ENCODE measurements around the gene TSPO2. TPM values are rescaled to one million over a fixed set of nuclear protein-coding genes. Genes with fewer than 3 reads are reported as not detected.

Gene TSPO2
- polyA plus RNA-seq, 3 donors: not detected

DNA sequence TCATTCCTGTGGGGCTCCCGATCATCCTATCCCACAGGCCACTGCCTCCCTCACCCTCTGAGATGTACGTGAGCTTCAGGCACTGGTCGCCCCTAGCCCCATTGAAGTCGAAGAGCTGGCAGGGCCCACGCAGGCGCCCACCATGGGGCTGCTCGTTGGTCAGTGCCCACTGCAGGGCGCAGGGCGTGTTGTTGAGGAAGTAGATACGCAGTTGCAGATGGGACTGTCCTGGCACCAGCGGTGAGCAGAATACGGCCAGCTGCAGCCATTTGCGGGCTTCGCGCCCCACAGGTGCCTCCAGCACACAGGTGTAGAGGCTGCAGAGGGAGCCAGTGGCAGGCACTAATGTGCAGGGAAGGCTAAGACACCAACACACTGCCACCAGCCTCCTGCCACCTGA is 9.4 kb upstream of the TSPO2 start:
- TF ChIP-seq, protein P1, sequence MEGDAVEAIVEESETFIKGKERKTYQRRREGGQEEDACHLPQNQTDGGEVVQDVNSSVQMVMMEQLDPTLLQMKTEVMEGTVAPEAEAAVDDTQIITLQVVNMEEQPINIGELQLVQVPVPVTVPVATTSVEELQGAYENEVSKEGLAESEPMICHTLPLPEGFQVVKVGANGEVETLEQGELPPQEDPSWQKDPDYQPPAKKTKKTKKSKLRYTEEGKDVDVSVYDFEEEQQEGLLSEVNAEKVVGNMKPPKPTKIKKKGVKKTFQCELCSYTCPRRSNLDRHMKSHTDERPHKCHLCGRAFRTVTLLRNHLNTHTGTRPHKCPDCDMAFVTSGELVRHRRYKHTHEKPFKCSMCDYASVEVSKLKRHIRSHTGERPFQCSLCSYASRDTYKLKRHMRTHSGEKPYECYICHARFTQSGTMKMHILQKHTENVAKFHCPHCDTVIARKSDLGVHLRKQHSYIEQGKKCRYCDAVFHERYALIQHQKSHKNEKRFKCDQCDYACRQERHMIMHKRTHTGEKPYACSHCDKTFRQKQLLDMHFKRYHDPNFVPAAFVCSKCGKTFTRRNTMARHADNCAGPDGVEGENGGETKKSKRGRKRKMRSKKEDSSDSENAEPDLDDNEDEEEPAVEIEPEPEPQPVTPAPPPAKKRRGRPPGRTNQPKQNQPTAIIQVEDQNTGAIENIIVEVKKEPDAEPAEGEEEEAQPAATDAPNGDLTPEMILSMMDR (IDR thresholded peaks at IDR 0.05): no peak
- DNase-seq: no peak
- no peaks in the 10 kb centered on the region for H3K9me3 ChIP-seq (replicated peaks in 1 of 2; ENCODE audit: control insufficient read depth in 1 of 2, insufficient read depth in 1 of 2, low read length in 2 of 2)
- H3K4me1 ChIP-seq (ENCODE audit: control insufficient read depth in 1 of 2, insufficient read depth in 2 of 2, low read length in 2 of 2): peaks cover 9 to 12% of the 10 kb centered on the region in 2 donors
- intact Hi-C loops (cut with micrococcal nuclease): no loop called here
- no peak overlapping the region for H3K27ac Mint-ChIP-seq
- WGBS (ENCODE audit: insufficient coverage): 95% methylated on average over 9 of the region's 15 CpGs
- H3K4me3 Mint-ChIP-seq: no peak overlapping the region
- H3K4me1 Mint-ChIP-seq: peaks cover 12% of the 10 kb centered on the region
- H3K79me2 ChIP-seq (ENCODE audit: insufficient read depth, low read length): no peaks in the 10 kb centered on the region
- H3K36me3 Mint-ChIP-seq: no peaks in the 10 kb centered on the region
- peaks cover 3 to 5% (median 3%) of the 10 kb centered on the region in 3 donors for H3K27me3 Mint-ChIP-seq (ENCODE audit: low read depth in 3 of 3)
- H3K9me3 Mint-ChIP-seq: peaks cover 0 to 2% (median 0%) of the 10 kb centered on the region in 7 donors
- H3K27ac ChIP-seq (ENCODE audit: low read depth in 1 of 2, low read length in 2 of 2): no peak overlapping the region
- H4K20me1 ChIP-seq (ENCODE audit: insufficient read depth, low read length): no peaks in the 10 kb centered on the region
- H3K36me3 ChIP-seq (replicated peaks in 1 of 2; ENCODE audit: control insufficient read depth in 1 of 2, insufficient read depth in 2 of 2, low read length in 2 of 2): no peaks in the 10 kb centered on the region
- H3K27me3 ChIP-seq (ENCODE audit: control insufficient read depth in 2 of 2, insufficient read depth in 2 of 2, low read length in 2 of 2): no peaks in the 10 kb centered on the region
- no peak overlapping the region for H3K9ac ChIP-seq (ENCODE audit: insufficient read depth, low read length, poor library complexity, severe bottlenecking)
- H2AFZ ChIP-seq (ENCODE audit: insufficient read depth, low read depth, low read length, poor library complexity, severe bottlenecking): no peak overlapping the region
- H3K4me3 ChIP-seq (replicated peaks in 1 of 3; ENCODE audit: low read depth in 2 of 3, low read length in 3 of 3): no peak overlapping the region
- no peak overlapping the region for H3K4me2 ChIP-seq (replicated peaks; ENCODE audit: extremely low read depth, low read length, poor library complexity, severe bottlenecking)

- no peaks in the 10 kb centered on the region for H3K36me3 ChIP-seq (replicated peaks in 1 of 2; ENCODE audit: control insufficient read depth in 1 of 2, insufficient read depth in 2 of 2, low read length in 2 of 2)
- DNase-seq: no peak
- peaks cover 3 to 6% (median 3%) of the 10 kb centered on the region in 3 donors for H3K27me3 Mint-ChIP-seq (ENCODE audit: low read depth in 3 of 3)
- H3K36me3 Mint-ChIP-seq: no peaks in the 10 kb centered on the region
- H3K4me2 ChIP-seq (replicated peaks; ENCODE audit: extremely low read depth, low read length, poor library complexity, severe bottlenecking): no peak overlapping the region
- no peak overlapping the region for H3K4me3 Mint-ChIP-seq
- WGBS (ENCODE audit: insufficient coverage): 95% methylated on average over 13 of the region's 13 CpGs
- H3K9ac ChIP-seq (ENCODE audit: insufficient read depth, low read length, poor library complexity, severe bottlenecking): no peak overlapping the region
- no peaks in the 10 kb centered on the region for H3K27me3 ChIP-seq (ENCODE audit: control insufficient read depth in 2 of 2, insufficient read depth in 2 of 2, low read length in 2 of 2)
- H4K20me1 ChIP-seq (ENCODE audit: insufficient read depth, low read length): no peaks in the 10 kb centered on the region
- no peak overlapping the region for H3K27ac ChIP-seq (ENCODE audit: low read depth in 1 of 2, low read length in 2 of 2)
- peaks cover 0 to 2% (median 0%) of the 10 kb centered on the region in 7 donors for H3K9me3 Mint-ChIP-seq
- H2AFZ ChIP-seq (ENCODE audit: insufficient read depth, low read depth, low read length, poor library complexity, severe bottlenecking): no peak overlapping the region
- H3K9me3 ChIP-seq (replicated peaks in 1 of 2; ENCODE audit: control insufficient read depth in 1 of 2, insufficient read depth in 1 of 2, low read length in 2 of 2): no peaks in the 10 kb centered on the region
- H3K4me1 Mint-ChIP-seq: peaks cover 6% of the 10 kb centered on the region
- no peak overlapping the region for H3K27ac Mint-ChIP-seq
- H3K4me1 ChIP-seq (ENCODE audit: control insufficient read depth in 1 of 2, insufficient read depth in 2 of 2, low read length in 2 of 2): peaks cover 1 to 2% of the 10 kb centered on the region in 2 donors
- intact Hi-C loops (cut with micrococcal nuclease): no loop called here
- H3K4me3 ChIP-seq (replicated peaks in 1 of 3; ENCODE audit: low read depth in 2 of 3, low read length in 3 of 3): no peak overlapping the region
- no peaks in the 10 kb centered on the region for H3K79me2 ChIP-seq (ENCODE audit: insufficient read depth, low read length)
- TF ChIP-seq, protein P1 (IDR thresholded peaks at IDR 0.05): no peak
Measured at GRCh38 chr6:41033776-41034175, 8.5 kb upstream of the TSPO2 start.
